ENCODE data around the gene PIGN. TPM values are rescaled to one million over a fixed set of nuclear protein-coding genes. Genes with fewer than 3 reads are reported as not detected.

The PIGN gene
- polyA plus RNA-seq, 1 donor from 2014 or later = 8.7 TPM

GRCh38 chr18:62098960-62099359 lies 87.9 kb downstream of the PIGN start:
- Histone ChIP-seq H3K27ac (ENCODE audit: low read length) (no peak overlapping the region), H3K79me2 (replicated peaks; ENCODE audit: insufficient read depth, low read length) (no peaks in the 10 kb centered on the region)

GRCh38 chr18:62097698-62098097 lies 89.2 kb downstream of the PIGN start:
- H3K4me2 ChIP-seq (ENCODE audit: low read length) = no peak overlapping the region
- no peaks in the 10 kb centered on the region for H3K9me3 ChIP-seq (ENCODE audit: low read length)
- TF ChIP-seq MXI1 (conservative IDR thresholded peaks at IDR 0.05; ENCODE audit: poor library complexity, severe bottlenecking) (no peak), RAD21 (conservative IDR thresholded peaks at IDR 0.05) (no peak), EZH2 (IDR thresholded peaks at IDR 0.05; ENCODE audit: borderline replicate concordance, insufficient read depth, low read length, poor library complexity, severe bottlenecking) (no peak)
- H4K20me1 ChIP-seq (ENCODE audit: insufficient read depth) = no peaks in the 10 kb centered on the region
- H3K27ac ChIP-seq (ENCODE audit: low read length) = no peak overlapping the region
- no peaks in the 10 kb centered on the region for H3F3A ChIP-seq (ENCODE audit: insufficient read depth, low read length, poor library complexity, severe bottlenecking)
- H3K4me3 ChIP-seq (ENCODE audit: low read length) = no peak overlapping the region
- no peak overlapping the region for H2AFZ ChIP-seq (ENCODE audit: low read depth, low read length)
- no peaks in the 10 kb centered on the region for H3K36me3 ChIP-seq (ENCODE audit: insufficient read depth, low read length)
- no peaks in the 10 kb centered on the region for H3K79me2 ChIP-seq (replicated peaks; ENCODE audit: insufficient read depth, low read length)
- no peaks in the 10 kb centered on the region for H3K27me3 ChIP-seq (ENCODE audit: insufficient read depth, low read depth, low read length)
- H3K9ac ChIP-seq (ENCODE audit: low read length) = no peak overlapping the region
- no peaks in the 10 kb centered on the region for H3K9me2 ChIP-seq (ENCODE audit: insufficient read depth, low read length)

More at GRCh38 chr18:62098960-62099359, 87.9 kb downstream of the PIGN start:
- Histone ChIP-seq H3K4me2 (ENCODE audit: low read length) (no peak overlapping the region), H3K9me3 (ENCODE audit: low read length) (no peaks in the 10 kb centered on the region), H2AFZ (ENCODE audit: low read depth, low read length) (no peak overlapping the region), H3F3A (ENCODE audit: insufficient read depth, low read length, poor library complexity, severe bottlenecking) (no peaks in the 10 kb centered on the region), H3K9me2 (ENCODE audit: insufficient read depth, low read length) (no peaks in the 10 kb centered on the region), H3K4me3 (ENCODE audit: low read length) (no peak overlapping the region), H3K27me3 (ENCODE audit: insufficient read depth, low read depth, low read length) (no peaks in the 10 kb centered on the region), H3K36me3 (ENCODE audit: insufficient read depth, low read length) (no peaks in the 10 kb centered on the region), H4K20me1 (ENCODE audit: insufficient read depth) (no peaks in the 10 kb centered on the region), H3K9ac (ENCODE audit: low read length) (no peak overlapping the region)
- no peak for TF ChIP-seq TAF1 (IDR thresholded peaks at IDR 0.05; ENCODE audit: low read depth)
- no peak for TF ChIP-seq POLR2AphosphoS5 (IDR thresholded peaks at IDR 0.05)
- no peak for TF ChIP-seq CTCF (IDR thresholded peaks at IDR 0.05; ENCODE audit: poor library complexity, severe bottlenecking)
- TF ChIP-seq EP300 (conservative IDR thresholded peaks at IDR 0.05; ENCODE audit: poor library complexity, severe bottlenecking) = no peak
- TF ChIP-seq EZH2 (IDR thresholded peaks at IDR 0.05; ENCODE audit: borderline replicate concordance, insufficient read depth, low read length, poor library complexity, severe bottlenecking) = no peak
- no peak for TF ChIP-seq SMC3 (conservative IDR thresholded peaks at IDR 0.05; ENCODE audit: poor library complexity)
- TF ChIP-seq MXI1 (conservative IDR thresholded peaks at IDR 0.05; ENCODE audit: poor library complexity, severe bottlenecking) = no peak
- no peak for TF ChIP-seq REST (IDR thresholded peaks at IDR 0.05; ENCODE audit: borderline replicate concordance)
- TF ChIP-seq RAD21 (conservative IDR thresholded peaks at IDR 0.05) = no peak

Measured in neural cell (in vitro differentiated cells).